NCI-H146 treated with DMSO at 0.1 percent for 48 hours (cell line): Measurements from ENCODE around the gene SUN2.

Experiments
- DNase-seq: peaks from one replicate; lab custom pipeline; 2025; ENCODE audit not compliant: unreplicated experiment; lab: John Stamatoyannopoulos, UW

The SUN2 gene

DNA sequence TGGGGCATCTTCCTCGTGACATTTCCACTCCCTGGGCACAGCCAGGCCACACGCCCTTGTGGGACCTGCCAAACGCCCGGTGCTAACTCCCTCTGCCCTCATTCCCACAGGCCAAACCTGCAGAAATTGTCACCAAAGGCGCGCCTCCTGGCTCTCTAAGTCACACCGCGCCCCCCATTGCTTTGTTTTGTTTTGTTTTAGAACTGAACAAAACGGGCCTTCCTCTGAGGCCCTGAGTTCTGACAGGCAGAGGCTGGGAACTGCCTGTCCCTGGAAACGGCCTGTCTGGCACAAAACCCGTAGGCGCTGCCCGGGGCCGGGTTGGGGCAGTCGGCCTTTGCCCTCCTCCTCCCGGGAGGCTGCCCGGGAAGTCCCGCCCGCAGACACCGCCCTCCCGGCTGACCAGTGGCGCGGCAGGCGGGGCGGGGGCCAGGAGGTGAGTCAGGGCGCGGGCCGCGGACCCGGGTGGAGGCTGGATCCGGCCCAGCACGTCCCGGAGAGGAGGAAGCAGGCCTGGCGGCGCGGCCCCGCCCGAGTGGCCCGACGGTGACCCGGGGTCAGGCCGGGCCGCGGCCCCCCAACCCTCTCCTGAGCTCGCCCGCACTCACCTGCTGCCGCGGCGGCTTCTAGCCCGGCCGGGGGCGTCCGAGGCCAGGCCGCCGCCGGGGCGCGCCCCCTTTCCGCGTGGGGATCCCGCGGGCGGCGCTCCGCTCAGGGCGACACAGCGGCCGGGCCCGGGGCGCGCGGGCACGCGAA lies 465 bp downstream of the SUN2 start:
- peak; percentile 2 for DNase-seq

DNA sequence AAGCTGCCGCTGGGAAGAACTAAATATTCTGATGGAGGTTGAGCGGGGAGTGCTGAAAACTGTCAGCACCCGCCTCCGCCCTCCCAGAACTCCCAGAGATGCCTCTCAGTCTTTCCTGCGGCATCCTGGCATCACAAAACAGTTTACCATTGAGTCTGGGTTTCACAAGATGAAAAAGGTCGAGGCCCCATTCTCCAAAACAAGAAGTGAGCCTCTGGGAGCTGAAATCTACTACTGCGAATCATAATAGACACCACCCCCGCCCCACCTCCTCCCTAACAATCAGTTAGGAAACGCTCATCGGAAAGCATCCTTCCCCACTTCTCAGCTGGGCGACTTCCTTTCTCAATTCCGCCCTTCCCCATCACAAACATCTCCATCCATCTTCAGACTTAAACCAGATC lies 1.0 kb downstream of the SUN2 start:
- no peak for DNase-seq

GRCh38 chr22:38753948-38754750 lies 1.6 kb downstream of the SUN2 start:
- DNase-seq, result peak; percentile 16

GRCh38 chr22:38751422-38752346 lies 4.1 kb downstream of the SUN2 start:
- DNase-seq, result no peak

DNA sequence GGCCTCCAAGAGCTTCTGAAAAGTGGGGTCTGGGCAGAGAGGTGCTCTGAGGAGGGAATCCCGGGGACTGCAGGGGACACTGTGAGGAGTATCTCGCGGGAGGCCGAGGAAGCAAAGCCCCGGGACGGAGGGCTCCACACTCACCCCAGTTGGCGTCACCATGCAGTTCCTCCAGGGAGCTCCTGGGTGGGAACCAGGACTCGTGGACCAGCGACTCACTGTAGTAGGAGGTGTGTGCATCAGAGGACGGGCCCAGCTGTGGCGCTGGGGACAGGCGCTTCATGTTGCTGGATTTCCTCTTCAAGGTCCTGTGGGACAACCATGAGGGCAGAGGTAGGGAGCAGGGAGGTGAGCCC lies 4.8 kb downstream of the SUN2 start:
- DNase-seq, result no peak

DNA sequence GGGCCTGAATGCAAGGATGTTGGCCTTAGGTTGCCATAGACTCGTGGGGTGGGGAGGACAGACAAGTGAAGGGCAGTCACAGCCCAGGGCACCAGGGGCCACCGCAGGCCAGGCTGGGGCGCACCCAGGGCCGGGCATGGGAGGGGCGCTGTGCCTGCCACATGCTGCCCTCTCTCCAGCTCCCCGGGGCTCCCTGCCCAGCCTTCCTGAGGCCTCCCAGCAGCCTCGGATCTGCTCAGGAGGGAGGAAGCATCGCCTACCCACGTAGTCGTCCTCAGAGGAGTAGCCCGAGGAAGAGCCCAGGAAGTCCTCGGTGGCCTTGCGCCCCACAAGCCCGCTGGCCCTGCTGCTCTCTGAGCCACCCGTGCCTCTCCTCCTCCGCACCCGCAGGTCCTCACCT lies 5.2 kb downstream of the SUN2 start:
- no peak for DNase-seq

DNA sequence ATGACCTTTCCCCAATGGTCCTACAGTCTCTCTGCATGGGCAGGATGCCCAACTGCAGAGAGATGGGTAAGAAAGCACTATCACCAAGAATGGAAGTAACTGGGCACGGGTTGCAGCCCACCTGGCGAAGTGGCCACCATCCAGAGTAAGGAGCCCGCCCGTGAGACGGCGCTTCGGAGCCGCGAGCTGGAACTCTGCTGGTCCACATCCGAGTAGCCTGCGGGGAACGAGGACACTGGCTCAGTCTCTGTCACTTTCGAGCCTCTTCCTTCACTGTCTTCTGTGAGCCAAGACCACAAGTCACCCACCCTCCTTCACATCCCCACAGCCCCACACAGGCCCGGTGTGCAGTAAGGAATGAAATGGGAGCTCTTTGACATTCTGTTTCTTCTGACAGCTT lies 5.7 kb downstream of the SUN2 start:
- DNase-seq, result no peak

- DNase-seq, result no peak
Measured at GRCh38 chr22:38748487-38749136, 7.2 kb downstream of the SUN2 start.

DNA sequence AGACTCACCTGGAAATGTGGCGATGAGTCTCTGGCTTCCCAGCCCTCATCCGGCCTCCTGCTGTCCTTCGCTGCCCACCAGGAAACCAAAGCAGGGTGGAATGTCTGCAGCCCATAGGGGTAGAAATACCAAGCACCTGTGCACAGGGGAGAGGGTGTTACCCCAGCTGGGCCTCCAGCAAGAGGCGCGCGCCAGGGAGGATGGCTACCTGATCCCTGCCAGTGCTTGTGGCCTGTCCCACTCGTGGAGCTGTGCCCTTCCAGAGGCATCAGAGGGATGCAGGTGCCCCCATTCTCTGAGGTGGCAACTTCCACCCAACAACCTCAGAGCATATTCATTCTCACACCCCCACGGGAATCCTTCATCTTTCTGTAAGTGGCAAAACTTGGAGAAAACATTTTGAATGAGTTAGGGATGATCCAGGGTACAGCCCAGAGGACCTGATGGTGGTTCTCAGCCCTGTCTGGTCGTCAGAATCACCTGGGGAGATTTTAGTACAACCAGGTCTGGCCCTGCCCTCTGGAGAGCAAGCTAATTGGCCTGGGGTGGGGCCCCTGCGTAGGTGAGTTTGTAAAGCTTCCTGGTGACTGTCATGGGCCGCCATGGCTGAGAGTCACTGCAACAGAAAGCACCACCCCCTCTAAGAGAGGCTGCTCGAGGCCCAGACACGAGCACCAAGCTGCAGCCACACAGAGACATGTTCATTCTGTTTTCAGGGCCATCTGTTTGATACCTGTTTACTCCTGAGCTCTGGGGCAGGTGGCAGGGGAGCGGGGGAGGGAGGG lies 9.9 kb downstream of the SUN2 start:
- DNase-seq, result no peak

DNA sequence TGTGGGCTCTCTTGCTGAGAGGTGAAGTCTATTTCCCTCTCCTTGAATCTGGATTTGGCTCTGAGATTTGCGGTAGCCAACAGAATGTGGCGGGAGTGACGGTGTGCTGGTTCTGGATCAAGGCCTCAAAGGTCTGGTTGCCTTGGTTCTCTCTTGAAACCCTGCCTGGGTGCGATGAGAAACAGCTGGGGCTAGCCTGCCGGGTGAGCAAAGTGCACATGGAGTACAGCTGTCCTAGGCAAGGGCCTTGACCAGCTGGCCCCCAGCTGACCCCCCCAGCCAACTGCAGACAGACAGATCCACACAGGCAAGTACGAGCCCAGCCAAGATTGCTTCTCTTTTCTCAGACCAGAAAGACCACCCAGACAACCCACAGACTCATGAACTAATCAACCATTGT lies 10.8 kb downstream of the SUN2 start:
- DNase-seq, result no peak

DNA sequence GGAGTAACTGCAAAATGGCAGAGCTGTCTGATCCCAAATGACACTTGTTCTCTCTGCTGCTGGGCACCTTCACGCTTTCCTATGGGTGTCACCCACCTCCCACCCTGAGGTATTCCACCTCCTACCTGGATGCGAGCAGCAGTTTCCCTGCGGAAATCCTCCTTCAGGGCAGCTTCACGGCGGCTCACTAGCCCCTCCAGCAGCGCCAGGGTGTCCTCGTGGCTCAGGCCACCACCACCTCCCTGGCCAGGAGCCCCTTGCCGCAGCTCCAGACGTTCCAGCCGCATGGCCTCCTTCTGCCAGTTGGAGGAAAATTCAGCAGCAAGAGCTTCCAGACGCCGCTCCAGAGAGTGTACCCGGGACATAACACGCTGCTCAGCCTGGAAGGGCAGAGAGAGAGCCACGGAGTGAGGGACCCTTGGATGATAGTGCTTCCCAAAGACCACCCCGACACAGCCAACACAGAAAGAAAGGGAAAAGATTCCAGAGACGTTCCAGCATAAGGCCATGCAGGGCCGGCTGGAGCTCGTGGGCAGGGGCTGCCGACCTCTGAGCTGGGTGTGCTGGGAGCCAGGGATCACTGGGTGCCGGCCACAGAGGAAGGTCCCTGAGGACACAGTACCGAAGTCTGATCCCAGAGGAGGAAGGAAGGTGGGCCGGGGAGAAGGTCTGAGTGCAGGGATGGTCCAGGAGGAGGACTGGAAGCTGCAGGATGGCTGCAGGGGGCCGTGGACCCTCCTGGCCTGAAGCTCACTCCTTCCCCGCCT lies 13.4 kb downstream of the SUN2 start:
- no peak for DNase-seq

DNA sequence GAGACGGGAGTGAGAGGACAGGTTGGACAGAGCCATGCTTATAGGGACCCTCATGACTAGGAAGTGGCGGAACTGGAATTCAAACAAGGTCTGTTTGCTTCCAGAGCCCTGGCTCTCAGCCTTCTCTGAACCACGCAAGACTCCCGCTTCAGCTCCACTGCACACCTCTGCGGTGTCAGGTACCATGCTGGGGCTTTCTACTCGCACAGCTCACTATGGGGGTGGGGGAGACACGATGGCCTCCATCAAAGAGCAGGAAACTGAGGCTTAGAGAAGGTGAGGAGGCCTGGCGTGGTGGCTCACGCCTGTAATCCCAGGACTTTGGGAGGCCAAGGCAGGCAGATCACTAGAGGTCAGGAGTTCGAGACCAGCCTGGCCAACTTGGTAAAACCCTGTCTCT lies 14.2 kb downstream of the SUN2 start:
- no peak for DNase-seq

DNA sequence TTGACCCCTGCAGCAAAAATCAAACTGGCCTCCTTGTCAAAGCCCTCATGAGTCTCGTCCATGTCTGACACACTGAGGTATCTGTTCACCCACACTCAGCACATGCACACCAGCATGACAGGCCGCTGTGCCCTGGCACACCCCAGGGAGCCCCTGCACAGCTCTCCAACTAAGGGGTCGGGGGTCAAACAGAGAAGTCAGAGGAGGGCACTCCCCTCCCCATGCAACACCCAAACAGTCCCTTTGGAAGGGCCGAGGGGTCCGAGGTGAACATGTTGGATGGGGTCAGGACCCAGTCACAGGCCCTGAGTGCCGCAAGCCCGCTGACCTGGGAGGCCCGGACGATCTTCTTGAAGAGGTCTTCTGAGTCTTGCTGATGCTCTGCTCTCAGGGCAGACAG lies 14.6 kb downstream of the SUN2 start:
- DNase-seq, result no peak

DNA sequence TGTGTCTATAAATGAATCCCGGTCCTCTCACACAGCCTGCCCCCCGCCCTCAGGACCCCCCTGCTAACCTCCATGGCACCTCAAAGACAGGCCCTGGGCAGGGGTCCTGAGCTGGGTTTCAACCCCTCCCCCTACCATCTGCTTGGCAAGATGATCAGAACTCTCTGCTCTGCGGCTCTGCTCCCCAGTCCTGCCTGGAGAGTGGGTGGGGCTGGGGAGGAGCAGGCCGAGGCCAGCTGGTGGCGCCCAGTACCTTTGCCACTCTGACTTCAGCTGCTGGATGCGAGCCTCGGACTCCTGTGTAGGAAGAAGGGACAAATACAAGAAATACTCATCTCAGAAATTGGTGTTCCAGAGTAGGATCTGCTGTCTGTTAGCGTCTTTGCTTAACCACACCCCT lies 15.0 kb downstream of the SUN2 start:
- no peak for DNase-seq

- DNase-seq, result no peak
Measured at GRCh38 chr22:38740116-38740723, 15.6 kb downstream of the SUN2 start.

GRCh38 chr22:38739300-38740055 lies 16.3 kb downstream of the SUN2 start:
- DNase-seq, result no peak

GRCh38 chr22:38738475-38739070 lies 17.2 kb downstream of the SUN2 start:
- no peak for DNase-seq
